AG10803 (cell line): ENCODE data around the gene CHP2.

Source experiments
- DNase-seq: peaks from one replicate; pipeline ENCODE4 v3.0.0; 2010; ENCODE audit warnings: low read depth
- H3K4me3 ChIP-seq: 2 replicates; pipeline ENCODE4 v1.5.1; 2011; ENCODE audit warnings: mild to moderate bottlenecking, low read length, control low read depth
- TF ChIP-seq, protein P1 (sequence below): conservative IDR thresholded peaks from 2 replicates; pipeline ENCODE4 v1.5.1; 2011; ENCODE audit warnings: mild to moderate bottlenecking, low read length, control low read depth, inconsistent platforms

The CHP2 gene

DNA sequence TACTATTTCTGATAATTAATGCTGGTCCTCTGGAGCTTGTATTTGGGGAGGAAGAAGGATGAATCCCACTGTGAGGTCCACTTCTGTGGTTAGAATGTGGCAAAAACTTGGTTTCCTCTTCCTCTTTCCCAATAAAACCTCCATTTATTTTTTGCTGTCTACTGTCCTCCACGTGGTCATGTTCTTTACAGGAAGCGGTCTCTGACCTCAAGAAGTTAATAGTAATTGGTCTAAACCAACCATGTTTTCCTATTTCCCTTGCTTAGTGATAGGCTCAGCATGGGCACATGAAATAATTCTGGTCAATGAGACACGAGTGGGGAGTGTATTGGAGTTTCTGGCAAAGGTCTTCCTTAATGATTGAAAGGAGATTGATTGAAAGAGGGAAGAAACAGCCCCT lies 33.9 kb downstream of the CHP2 start:
- TF ChIP-seq, protein P1, sequence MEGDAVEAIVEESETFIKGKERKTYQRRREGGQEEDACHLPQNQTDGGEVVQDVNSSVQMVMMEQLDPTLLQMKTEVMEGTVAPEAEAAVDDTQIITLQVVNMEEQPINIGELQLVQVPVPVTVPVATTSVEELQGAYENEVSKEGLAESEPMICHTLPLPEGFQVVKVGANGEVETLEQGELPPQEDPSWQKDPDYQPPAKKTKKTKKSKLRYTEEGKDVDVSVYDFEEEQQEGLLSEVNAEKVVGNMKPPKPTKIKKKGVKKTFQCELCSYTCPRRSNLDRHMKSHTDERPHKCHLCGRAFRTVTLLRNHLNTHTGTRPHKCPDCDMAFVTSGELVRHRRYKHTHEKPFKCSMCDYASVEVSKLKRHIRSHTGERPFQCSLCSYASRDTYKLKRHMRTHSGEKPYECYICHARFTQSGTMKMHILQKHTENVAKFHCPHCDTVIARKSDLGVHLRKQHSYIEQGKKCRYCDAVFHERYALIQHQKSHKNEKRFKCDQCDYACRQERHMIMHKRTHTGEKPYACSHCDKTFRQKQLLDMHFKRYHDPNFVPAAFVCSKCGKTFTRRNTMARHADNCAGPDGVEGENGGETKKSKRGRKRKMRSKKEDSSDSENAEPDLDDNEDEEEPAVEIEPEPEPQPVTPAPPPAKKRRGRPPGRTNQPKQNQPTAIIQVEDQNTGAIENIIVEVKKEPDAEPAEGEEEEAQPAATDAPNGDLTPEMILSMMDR, result no peak
- no peak overlapping the region for H3K4me3 ChIP-seq
- no peak for DNase-seq

DNA sequence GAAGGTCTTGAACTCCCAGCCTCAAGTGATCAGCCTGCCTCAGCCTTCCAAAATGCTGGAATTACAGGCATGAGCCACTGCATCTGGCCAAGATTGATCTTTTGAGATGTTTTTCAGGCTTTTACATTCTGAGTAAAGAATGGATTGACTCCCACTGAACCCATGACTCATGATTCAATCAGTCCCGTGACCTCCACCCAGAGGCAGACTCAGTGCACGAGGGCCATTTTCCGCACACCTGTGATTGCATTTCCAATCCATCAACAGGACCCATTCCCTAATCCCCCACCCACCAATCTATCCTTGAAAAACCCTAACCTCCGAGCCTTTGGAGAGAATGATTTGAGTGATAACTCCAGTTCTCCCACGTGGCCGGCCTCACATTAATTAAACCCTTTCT lies 40.6 kb downstream of the CHP2 start:
- H3K4me3 ChIP-seq, result no peak overlapping the region
- no peak for DNase-seq
- TF ChIP-seq, protein P1, result no peak

DNA sequence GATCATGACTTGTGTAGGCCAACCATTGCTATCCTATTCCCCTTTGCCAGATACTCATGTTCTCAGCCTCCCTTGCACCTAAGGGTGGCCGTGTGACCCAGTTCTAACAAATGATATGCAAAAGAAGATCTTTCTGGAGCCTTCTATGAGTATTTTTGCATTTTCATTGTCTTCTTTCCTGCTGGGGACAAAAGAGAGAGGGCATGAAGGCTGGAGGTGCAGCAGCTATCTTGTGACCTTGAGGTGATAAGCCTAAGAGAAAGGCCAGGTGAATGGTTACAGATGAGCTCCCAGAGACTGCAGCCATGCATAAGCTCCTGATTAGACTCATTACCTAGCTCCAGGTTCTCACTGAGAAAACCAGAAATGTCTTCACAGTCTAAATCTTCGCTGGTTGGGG lies 42.1 kb downstream of the CHP2 start:
- no peak for DNase-seq
- TF ChIP-seq, protein P1, result no peak
- H3K4me3 ChIP-seq, result no peak overlapping the region

DNA sequence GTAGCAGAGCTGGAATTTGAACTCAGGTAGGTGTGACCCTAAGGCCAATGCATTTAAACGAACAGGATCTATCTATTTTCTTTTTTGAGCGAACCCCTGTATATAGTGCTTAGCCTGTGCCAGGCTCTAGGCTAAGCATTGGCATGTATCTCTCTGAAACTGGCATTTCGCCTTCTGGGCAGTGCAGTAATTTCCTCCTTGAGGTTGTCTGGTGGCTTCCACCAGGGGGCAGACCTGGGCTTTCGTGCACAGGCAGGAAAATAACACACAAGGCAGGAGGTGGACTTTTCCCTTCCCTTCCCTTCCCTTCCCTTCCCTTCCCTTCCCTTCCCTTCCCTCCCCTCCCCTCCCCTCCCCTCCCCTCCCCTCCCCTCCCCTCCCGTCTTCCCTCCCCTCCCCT lies 46.6 kb downstream of the CHP2 start:
- TF ChIP-seq, protein P1, result peak; percentile 76
- H3K4me3 ChIP-seq, result no peak overlapping the region
- peak; percentile 63 for DNase-seq

DNA sequence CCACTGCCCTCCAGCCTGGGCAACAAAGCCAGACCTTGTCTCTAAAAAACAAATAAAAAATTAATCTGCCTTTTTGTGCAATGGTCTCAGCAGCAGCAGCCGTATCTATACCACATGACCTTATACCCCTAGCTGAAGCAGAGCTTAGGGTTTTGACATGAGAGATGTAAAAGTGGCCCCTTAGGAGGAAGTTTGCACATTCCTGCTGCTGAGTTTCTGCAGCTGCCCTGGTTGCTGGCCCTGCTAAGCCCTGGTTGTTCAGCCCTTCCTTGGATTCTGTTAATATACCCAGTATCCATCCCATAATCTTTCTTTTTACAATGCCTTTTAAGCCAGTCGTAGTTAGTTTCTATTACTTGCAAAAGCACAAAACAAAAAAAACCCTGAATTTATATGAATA lies 48.0 kb downstream of the CHP2 start:
- no peak for DNase-seq
- no peak overlapping the region for H3K4me3 ChIP-seq
- TF ChIP-seq, protein P1, result no peak

DNA sequence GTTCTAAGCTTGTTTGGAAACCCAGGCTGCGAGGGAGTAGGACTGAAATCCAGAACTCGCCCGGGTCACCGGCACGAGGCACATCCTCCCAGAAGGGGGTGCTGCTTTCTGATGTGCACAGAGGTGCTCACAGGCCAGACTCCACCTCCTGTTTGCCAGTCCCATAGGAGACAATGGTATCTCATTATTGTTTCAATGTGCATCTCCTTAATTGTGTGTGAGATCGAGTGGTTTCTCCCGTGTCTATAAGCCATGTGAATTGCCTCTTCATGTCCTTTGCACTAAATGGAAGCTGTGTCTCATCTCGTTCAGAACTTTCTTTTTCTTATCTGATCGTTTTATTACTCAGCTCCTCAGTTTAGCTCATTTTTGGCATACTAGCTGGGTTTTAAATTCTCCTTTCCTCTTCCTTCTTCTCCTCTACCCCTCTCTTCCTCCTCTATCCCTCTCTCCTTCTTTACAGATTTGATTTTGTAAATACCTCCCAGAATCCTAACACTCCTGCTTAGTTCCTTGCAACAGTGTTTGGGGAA lies 48.8 kb downstream of the CHP2 start:
- TF ChIP-seq, protein P1, result peak; percentile 45
- no peak overlapping the region for H3K4me3 ChIP-seq
- DNase-seq, result peak; percentile 8

DNA sequence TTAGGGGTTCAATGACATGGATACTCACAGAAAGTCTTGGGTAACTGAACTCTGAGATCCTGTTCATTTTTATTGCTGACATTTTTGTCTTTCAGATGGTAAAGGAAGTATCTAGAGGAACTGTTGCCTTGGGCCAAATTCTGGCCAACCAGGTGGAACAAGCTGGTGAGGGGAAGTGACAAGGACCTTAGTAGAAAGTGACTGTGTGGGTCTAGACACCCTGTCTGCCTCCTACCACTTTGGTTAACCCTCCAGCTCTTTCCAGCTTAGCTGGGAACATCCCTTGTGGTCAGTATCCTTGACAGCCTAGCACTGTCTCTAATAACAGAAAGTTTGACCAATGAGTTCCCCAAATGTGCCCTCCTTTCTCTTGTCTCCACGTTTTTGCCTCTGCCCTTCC lies 52.2 kb downstream of the CHP2 start:
- TF ChIP-seq, protein P1, result no peak
- DNase-seq, result no peak
- H3K4me3 ChIP-seq, result no peak overlapping the region
